ENCODE results near the gene APOC1.
A peak's percentile ranks its signal among the peaks of the same experiment; 100 is the strongest.
"Not testable (repeated sequence)": the region's sequence is repeated elsewhere in the genome, so short reads cannot be mapped to it uniquely, and the experiment has no call there.

APOC1 gene

DNA sequence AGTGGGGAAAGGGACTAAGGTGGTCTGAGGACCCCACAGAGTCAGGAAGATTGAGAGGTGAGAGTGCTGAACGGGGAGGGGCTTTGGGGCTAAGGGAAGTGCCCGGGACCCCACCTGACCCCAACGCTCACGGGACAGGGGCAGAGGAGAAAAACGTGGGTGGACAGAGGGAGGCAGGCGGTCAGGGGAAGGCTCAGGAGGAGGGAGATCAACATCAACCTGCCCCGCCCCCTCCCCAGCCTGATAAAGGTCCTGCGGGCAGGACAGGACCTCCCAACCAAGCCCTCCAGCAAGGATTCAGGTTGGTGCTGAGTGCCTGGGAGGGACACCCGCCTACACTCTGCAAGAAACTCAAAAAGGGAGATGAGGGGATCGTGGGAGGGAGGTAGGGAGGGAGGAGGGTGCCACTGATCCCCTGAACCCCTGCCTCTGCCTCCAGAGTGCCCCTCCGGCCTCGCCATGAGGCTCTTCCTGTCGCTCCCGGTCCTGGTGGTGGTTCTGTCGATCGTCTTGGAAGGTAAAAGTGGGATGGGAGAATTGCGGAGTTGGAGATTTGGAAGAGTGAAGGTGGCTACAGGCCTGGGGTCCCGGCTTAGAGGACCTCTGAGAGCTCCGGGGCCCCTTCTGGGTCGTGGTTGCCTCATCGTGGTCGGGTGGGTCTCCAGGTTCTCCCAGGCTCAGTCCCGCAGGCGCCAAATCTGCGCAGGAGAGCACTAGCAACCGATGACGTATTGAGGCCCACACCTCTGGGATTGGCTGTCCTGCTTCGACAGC, at the start of gene APOC1:
TSS of gene APOC1 (plus strand) at position 176 of the 774 bp plus-strand sequence. CDS start at position 460, 284 bp downstream.
- peak; percentile 81 to 91 for DNase-seq

DNA sequence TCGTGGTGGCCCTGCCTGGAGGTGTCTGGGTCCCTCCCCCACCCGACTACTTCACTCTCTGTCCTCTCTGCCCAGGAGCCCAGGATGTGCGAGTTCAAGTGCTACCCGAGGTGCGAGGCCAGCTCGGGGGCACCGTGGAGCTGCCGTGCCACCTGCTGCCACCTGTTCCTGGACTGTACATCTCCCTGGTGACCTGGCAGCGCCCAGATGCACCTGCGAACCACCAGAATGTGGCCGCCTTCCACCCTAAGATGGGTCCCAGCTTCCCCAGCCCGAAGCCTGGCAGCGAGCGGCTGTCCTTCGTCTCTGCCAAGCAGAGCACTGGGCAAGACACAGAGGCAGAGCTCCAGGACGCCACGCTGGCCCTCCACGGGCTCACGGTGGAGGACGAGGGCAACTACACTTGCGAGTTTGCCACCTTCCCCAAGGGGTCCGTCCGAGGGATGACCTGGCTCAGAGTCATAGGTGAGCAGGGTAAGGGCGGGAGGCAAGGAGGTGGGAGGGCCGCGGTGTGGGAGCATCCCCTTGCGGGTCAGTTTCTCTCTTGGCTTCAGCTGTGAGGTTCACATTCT, 49.1 kb upstream of the APOC1 start:
- no peak for DNase-seq

GRCh38 chr19:44866664-44867063, 47.7 kb upstream of the APOC1 start:
- DNase-seq, result no peak

DNA sequence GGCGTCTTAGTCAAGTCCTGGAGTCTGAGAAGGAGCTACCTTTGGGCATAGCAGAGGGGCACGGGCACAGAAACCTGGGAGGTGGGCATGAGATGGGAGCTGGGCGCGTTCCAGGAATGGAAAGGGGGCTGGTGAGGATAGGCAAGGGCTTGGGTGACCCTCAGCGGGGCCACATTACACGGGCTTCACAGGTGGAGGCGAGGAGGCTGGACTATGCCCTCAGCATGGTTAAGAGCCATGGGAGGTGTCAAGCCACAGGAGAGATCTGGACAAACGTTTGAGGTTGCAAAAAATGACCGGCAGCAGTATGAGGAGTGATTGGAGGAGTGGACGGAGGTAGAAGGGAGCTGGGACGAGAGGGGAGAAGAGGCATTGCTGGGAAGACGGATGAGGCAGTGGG, 46.8 kb upstream of the APOC1 start:
- no peak for DNase-seq

DNA sequence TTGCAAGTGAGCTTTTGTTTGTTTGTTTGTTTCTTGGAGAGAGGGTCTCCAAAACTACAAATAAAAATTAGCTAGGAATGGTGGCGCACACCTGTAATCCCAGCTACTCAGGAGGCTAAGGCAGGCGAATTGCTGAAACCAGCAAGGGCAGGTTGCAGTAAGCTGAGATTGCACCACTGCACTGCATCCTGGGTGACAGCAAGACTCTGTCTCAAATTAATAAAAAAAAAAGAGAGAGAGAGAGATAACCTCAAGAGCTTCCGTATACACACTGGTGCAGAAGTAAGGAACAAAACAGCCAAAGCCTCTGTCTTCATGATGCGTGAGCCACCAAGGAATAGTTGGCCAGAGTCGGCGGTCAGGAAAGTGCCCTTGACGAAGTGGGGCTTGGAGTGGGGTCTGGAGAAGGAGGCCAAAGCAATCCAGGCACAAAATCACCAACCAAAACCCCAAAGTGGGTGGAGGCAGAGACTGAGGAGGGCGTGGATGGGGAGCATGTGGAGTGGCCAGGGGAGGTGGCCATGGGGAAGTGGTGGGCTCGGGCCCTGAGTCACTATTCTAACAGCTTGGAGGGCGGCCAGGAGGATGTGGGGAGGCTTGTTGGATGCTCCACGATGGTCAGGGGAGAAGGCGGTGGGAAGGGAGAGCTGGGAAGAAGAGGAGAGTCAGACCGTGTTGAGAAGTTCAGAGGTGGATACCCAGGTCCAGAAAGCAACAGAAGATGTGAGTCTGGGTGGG, 44.5 kb upstream of the APOC1 start:
- no peak for DNase-seq

DNA sequence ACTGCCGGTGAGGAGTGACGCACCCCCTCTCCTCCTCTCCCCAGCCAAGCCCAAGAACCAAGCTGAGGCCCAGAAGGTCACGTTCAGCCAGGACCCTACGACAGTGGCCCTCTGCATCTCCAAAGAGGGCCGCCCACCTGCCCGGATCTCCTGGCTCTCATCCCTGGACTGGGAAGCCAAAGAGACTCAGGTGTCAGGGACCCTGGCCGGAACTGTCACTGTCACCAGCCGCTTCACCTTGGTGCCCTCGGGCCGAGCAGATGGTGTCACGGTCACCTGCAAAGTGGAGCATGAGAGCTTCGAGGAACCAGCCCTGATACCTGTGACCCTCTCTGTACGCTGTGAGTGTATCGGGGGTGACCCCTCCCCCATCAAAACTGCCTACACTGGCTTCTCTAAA, 42.6 kb upstream of the APOC1 start:
- DNase-seq, result no peak

- no peak for DNase-seq
Measured at GRCh38 chr19:44872661-44873060, 41.7 kb upstream of the APOC1 start.

- no peak for DNase-seq
Measured at GRCh38 chr19:44874317-44874716, 40.1 kb upstream of the APOC1 start.

DNA sequence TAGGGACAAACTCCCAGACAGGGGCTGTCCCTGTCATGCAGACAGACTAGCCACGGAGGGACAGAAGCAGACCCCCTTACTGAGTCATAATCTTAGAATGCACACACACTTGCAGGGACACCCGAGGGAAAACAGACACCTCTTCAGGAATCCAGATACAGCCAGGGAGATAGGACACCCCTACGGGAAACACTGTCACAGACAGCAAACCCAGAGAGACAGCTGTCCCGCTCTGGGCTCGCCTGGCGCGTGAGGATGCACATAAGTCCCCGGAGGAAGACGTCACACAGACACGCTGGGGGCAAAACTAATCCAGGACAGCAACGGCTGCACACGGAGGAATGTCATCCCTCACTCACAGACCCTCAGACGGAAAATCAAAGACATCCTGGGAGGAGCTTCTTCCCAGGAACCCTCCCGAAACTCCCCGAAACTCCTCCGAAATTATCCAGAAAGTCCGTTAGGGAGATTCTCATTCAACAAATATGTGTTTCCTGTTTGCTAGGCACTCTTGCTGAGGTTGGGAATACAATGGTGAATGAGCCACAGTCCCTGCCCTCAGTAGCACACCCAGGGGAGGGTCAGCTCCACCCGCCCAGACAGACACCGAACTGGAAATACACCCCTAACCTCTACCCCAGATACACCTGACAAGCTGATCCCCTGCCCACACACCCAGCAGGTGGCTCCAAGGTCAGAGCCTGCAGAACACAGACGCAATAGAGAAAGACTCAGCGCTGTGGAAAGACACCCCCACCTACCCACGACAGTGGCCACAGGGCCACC, 38.5 kb upstream of the APOC1 start:
- no peak for DNase-seq

DNA sequence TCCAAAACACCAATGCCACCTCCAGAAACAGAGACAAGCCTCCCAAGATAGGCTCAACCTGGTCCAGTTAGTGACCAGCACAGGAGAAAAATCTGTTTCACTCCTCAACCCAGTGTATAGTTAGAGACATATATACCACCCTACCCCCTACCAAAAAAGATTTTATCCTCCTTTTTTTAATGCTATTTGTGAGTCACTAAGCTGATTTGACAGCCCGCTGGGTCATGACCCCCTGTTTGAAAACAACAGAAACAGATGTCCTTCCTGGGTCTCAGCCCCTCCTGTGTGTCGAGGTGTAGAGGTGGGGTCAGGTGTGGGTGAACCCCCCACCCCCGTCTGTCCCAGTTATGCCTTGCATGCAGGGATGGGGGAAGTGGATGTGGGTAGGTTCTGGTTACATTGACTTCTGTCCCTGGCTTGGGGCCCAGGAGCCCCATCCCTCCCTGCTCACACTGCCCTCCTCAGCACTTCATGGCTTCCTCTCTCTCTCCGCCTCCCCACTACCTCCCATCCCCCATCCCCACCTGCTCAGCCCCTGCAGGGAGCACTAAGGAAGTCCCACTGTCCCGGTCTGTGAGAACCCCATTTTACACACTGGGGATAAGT, 37.4 kb upstream of the APOC1 start:
- DNase-seq, result no peak

DNA sequence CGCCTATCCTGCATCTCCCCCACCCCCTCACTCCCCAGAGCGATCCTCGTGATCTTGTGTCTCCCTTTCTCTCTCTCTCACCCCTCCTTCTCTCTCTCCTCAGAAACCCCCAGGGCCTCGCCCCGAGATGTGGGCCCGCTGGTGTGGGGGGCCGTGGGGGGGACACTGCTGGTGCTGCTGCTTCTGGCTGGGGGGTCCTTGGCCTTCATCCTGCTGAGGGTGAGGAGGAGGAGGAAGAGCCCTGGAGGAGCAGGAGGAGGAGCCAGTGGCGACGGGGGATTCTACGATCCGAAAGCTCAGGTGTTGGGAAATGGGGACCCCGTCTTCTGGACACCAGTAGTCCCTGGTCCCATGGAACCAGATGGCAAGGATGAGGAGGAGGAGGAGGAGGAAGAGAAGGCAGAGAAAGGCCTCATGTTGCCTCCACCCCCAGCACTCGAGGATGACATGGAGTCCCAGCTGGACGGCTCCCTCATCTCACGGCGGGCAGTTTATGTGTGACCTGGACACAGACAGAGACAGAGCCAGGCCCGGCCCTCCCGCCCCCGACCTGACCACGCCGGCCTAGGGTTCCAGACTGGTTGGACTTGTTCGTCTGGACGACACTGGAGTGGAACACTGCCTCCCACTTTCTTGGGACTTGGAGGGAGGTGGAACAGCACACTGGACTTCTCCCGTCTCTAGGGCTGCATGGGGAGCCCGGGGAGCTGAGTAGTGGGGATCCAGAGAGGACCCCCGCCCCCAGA, 36.1 kb upstream of the APOC1 start:
- no peak for DNase-seq

- DNase-seq, result no peak
Measured at GRCh38 chr19:44879309-44880065, 34.9 kb upstream of the APOC1 start.

DNA sequence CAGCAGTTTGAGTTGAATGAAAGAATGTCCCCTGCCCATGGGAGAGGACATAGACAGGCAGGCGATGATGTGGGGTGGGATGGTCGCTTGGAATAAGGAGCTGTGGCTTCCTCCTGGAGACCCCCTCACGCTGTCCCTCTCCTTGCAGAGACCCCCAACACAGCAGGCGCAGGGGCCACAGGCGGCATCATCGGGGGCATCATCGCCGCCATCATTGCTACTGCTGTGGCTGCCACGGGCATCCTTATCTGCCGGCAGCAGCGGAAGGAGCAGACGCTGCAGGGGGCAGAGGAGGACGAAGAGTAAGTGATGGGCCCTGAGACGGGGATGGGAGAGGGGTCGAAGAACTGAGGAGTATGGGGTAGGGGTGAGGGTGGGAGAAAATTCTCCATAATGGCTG, 32.3 kb upstream of the APOC1 start:
- no peak for DNase-seq

GRCh38 chr19:44882619-44883397, 31.6 kb upstream of the APOC1 start:
- DNase-seq, result not testable (repeated sequence)

GRCh38 chr19:44883922-44884321, 30.5 kb upstream of the APOC1 start:
- no peak for DNase-seq

DNA sequence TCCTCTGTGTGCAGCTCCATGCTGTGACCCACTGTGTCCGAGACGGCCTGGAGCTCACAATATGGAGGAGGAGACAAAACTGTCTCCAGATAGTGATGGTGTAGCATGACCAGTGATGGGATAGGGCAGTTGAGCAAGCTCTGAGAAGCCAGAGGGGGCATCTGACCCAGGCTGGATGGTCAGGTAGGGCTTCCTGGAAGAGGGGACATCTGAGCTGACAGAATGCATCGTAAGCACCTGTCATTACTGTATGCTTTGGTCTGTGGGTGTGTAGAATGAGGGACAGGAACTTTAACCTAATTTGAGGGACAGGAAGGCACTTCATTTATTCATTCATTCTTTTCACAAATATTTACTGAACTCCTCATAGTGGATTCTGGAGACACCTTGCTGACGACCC, 29.8 kb upstream of the APOC1 start:
- DNase-seq, result no peak

DNA sequence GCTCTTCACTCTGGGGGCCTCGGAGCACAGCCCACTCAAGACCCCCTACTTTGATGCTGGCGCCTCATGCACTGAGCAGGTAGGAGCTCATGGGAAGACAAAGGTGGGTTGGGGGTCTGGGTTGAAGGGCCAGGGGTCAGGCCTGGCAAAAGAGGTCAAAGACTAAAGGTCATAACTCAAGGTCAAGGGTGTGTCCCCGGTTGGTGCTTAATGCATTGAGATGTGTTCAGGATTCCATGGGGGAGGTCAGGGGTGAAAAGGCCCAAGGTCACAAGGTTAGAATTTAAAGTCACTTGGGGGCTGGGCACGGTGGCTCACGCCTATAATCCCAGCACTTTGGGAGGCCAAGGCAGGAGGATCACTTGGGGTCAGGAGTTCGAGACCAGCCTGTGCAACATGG, 28.3 kb upstream of the APOC1 start:
- no peak for DNase-seq

- DNase-seq, result no peak
Measured at GRCh38 chr19:44887648-44888047, 26.8 kb upstream of the APOC1 start.

GRCh38 chr19:44888335-44888734, 26.1 kb upstream of the APOC1 start:
- not testable (repeated sequence) for DNase-seq

GRCh38 chr19:44889830-44890365, 24.5 kb upstream of the APOC1 start:
- no peak for DNase-seq
